Tibial nerve (tissue), 4 donors: ENCODE results near the gene NOL4L.

ENCODE experiments used
- EP300 ChIP-seq, 2 donors: sonication (generic); formaldehyde crosslinking; IDR thresholded peaks; one replicate each; pipeline ENCODE4 v1.6.1; 2017; ENCODE audit warnings: antibody characterized with exemption in 2 of 2, mild to moderate bottlenecking in 1 of 2
- POLR2A ChIP-seq, 2 donors: fragments of 450-650 bp; IDR thresholded peaks; one replicate each; pipeline ENCODE4 v1.6.1; 2017; ENCODE audit warnings: antibody characterized with exemption in 2 of 2, mild to moderate bottlenecking in 2 of 2, moderate library complexity in 2 of 2
- TF ChIP-seq, protein P1 (sequence below), 5 experiments: fragments of 200-600 bp in 3 of 5; fragments of 450-650 bp in 2 of 5; sonication (generic) in 3 of 5; IDR thresholded peaks; one replicate each; pipeline ENCODE4 v1.5.1; 2016 to 2019; ENCODE audit warnings: antibody characterized with exemption in 5 of 5, mild to moderate bottlenecking in 3 of 5, moderate library complexity in 2 of 5

- TF ChIP-seq POLR2A (IDR thresholded peaks at IDR 0.05): no peak
- TF ChIP-seq, protein P1, sequence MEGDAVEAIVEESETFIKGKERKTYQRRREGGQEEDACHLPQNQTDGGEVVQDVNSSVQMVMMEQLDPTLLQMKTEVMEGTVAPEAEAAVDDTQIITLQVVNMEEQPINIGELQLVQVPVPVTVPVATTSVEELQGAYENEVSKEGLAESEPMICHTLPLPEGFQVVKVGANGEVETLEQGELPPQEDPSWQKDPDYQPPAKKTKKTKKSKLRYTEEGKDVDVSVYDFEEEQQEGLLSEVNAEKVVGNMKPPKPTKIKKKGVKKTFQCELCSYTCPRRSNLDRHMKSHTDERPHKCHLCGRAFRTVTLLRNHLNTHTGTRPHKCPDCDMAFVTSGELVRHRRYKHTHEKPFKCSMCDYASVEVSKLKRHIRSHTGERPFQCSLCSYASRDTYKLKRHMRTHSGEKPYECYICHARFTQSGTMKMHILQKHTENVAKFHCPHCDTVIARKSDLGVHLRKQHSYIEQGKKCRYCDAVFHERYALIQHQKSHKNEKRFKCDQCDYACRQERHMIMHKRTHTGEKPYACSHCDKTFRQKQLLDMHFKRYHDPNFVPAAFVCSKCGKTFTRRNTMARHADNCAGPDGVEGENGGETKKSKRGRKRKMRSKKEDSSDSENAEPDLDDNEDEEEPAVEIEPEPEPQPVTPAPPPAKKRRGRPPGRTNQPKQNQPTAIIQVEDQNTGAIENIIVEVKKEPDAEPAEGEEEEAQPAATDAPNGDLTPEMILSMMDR (IDR thresholded peaks at IDR 0.05): no peak
- no peak for TF ChIP-seq EP300 (IDR thresholded peaks at IDR 0.05)
Observed at GRCh38 chr20:32600681-32601237, 15.6 kb upstream of the NOL4L start.
